Measurements from ENCODE around the gene RALB. TPM values are rescaled to one million over a fixed set of nuclear protein-coding genes. Genes with fewer than 3 reads are reported as not detected.

RALB gene
- total and polyA plus RNA-seq, 2 experiments from 2014 or later = 15.2 to 17.4 TPM

DNA sequence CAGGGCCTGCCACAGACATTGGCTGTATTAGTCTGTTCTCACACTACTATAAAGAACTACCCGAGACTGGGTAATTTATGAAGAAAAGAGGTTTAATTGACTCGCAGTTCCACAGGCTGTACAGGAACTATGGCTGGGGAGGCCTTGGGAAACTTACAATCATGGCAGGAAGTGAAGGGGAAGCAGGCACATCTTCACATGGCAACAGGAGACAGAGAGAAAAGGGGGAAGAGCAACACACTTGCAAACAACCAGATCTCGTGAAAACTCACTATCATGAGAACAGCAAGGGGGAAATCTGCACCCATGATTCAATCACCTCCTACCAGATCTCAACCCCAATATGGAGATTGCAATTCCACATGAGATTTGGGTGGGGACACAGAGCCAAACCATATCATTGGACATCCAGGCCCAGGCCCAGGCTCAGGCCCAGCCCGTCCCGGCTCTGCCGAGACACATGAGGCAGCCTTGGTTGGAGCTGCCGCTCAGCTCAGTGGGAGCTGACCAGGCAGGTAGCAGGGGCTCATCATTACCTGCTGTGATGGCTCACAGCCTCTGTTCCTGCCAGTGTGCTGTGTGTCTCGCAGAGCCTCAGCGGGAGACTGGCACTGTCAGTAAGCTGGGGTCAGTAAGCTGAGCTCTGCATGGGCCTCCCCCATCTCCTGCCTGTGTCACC, 8.6 kb upstream of the RALB start (continued):
- TF ChIP-seq, protein P1, sequence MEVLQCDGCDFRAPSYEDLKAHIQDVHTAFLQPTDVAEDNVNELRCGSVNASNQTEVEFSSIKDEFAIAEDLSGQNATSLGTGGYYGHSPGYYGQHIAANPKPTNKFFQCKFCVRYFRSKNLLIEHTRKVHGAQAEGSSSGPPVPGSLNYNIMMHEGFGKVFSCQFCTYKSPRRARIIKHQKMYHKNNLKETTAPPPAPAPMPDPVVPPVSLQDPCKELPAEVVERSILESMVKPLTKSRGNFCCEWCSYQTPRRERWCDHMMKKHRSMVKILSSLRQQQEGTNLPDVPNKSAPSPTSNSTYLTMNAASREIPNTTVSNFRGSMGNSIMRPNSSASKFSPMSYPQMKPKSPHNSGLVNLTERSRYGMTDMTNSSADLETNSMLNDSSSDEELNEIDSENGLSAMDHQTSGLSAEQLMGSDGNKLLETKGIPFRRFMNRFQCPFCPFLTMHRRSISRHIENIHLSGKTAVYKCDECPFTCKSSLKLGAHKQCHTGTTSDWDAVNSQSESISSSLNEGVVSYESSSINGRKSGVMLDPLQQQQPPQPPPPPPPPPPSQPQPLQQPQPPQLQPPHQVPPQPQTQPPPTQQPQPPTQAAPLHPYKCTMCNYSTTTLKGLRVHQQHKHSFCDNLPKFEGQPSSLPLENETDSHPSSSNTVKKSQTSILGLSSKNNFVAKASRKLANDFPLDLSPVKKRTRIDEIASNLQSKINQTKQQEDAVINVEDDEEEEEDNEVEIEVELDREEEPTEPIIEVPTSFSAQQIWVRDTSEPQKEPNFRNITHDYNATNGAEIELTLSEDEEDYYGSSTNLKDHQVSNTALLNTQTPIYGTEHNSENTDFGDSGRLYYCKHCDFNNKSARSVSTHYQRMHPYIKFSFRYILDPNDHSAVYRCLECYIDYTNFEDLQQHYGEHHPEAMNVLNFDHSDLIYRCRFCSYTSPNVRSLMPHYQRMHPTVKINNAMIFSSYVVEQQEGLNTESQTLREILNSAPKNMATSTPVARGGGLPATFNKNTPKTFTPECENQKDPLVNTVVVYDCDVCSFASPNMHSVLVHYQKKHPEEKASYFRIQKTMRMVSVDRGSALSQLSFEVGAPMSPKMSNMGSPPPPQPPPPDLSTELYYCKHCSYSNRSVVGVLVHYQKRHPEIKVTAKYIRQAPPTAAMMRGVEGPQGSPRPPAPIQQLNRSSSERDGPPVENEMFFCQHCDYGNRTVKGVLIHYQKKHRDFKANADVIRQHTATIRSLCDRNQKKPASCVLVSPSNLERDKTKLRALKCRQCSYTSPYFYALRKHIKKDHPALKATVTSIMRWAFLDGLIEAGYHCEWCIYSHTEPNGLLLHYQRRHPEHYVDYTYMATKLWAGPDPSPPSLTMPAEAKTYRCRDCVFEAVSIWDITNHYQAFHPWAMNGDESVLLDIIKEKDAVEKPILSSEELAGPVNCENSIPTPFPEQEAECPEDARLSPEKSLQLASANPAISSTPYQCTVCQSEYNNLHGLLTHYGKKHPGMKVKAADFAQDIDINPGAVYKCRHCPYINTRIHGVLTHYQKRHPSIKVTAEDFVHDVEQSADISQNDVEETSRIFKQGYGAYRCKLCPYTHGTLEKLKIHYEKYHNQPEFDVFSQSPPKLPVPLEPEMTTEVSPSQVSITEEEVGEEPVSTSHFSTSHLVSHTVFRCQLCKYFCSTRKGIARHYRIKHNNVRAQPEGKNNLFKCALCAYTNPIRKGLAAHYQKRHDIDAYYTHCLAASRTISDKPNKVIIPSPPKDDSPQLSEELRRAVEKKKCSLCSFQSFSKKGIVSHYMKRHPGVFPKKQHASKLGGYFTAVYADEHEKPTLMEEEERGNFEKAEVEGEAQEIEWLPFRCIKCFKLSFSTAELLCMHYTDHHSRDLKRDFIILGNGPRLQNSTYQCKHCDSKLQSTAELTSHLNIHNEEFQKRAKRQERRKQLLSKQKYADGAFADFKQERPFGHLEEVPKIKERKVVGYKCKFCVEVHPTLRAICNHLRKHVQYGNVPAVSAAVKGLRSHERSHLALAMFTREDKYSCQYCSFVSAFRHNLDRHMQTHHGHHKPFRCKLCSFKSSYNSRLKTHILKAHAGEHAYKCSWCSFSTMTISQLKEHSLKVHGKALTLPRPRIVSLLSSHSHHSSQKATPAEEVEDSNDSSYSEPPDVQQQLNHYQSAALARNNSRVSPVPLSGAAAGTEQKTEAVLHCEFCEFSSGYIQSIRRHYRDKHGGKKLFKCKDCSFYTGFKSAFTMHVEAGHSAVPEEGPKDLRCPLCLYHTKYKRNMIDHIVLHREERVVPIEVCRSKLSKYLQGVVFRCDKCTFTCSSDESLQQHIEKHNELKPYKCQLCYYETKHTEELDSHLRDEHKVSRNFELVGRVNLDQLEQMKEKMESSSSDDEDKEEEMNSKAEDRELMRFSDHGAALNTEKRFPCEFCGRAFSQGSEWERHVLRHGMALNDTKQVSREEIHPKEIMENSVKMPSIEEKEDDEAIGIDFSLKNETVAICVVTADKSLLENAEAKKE (CRISPR knock-in tag; IDR thresholded peaks at IDR 0.05) = no peak
- TF ChIP-seq EZH2 (IDR thresholded peaks at IDR 0.05; ENCODE audit: low read depth, unreplicated experiment) (no peak), EZH2phosphoT487 (IDR thresholded peaks at IDR 0.05; ENCODE audit: unreplicated experiment) (no peak), NANOG (IDR thresholded peaks at IDR 0.05; ENCODE audit: borderline replicate concordance) (no peak), JUNB (IDR thresholded peaks at IDR 0.05; ENCODE audit: unreplicated experiment) (no peak), ZNF331 (CRISPR knock-in tag; IDR thresholded peaks at IDR 0.05; ENCODE audit: low read depth) (no peak), CREB1 (CRISPR knock-in tag; IDR thresholded peaks at IDR 0.05; ENCODE audit: low read depth) (no peak), STAT1 (IDR thresholded peaks at IDR 0.05; ENCODE audit: unreplicated experiment) (no peak), POLR2AphosphoS5 (IDR thresholded peaks at IDR 0.05; ENCODE audit: low read depth) (no peak), ZNF114 (CRISPR knock-in tag; IDR thresholded peaks at IDR 0.05) (no peak)
- TF ChIP-seq, protein P2, sequence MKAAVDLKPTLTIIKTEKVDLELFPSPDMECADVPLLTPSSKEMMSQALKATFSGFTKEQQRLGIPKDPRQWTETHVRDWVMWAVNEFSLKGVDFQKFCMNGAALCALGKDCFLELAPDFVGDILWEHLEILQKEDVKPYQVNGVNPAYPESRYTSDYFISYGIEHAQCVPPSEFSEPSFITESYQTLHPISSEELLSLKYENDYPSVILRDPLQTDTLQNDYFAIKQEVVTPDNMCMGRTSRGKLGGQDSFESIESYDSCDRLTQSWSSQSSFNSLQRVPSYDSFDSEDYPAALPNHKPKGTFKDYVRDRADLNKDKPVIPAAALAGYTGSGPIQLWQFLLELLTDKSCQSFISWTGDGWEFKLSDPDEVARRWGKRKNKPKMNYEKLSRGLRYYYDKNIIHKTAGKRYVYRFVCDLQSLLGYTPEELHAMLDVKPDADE (IDR thresholded peaks at IDR 0.05) = no peak
- TF ChIP-seq, protein P3, sequence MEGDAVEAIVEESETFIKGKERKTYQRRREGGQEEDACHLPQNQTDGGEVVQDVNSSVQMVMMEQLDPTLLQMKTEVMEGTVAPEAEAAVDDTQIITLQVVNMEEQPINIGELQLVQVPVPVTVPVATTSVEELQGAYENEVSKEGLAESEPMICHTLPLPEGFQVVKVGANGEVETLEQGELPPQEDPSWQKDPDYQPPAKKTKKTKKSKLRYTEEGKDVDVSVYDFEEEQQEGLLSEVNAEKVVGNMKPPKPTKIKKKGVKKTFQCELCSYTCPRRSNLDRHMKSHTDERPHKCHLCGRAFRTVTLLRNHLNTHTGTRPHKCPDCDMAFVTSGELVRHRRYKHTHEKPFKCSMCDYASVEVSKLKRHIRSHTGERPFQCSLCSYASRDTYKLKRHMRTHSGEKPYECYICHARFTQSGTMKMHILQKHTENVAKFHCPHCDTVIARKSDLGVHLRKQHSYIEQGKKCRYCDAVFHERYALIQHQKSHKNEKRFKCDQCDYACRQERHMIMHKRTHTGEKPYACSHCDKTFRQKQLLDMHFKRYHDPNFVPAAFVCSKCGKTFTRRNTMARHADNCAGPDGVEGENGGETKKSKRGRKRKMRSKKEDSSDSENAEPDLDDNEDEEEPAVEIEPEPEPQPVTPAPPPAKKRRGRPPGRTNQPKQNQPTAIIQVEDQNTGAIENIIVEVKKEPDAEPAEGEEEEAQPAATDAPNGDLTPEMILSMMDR (conservative IDR thresholded peaks at IDR 0.05; ENCODE audit: low read depth in 2 of 2) = no peak

Measured in GM23338 (cell line).